ENCODE data around the gene ADAMTS12. TPM values are rescaled to one million over a fixed set of nuclear protein-coding genes. Genes with fewer than 3 reads are reported as not detected.

ADAMTS12 gene
- total RNA-seq, 3 donors from 2014 or later = 0.69 to 2.9 (median 0.72) TPM

DNA sequence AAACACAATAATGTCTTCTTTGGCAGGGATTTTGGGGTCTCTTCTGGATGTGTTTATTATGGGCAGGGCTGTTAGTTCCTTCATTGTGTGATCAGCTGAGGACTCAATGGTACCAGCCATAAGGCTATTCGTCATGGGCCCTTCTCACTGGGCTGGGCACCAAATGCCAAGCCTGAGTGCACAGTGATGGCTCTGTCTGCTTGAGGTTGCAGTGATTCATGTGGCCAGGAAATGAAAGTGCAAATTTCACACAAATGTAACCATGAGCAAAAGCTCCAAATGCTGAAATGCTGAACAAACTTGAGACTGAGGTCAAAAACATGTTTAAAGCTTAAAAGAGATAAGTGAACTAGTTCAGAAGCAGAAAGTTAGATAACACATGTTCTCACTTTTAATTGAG lies 260.0 kb downstream of the ADAMTS12 start:
- TF ChIP-seq, protein P1, sequence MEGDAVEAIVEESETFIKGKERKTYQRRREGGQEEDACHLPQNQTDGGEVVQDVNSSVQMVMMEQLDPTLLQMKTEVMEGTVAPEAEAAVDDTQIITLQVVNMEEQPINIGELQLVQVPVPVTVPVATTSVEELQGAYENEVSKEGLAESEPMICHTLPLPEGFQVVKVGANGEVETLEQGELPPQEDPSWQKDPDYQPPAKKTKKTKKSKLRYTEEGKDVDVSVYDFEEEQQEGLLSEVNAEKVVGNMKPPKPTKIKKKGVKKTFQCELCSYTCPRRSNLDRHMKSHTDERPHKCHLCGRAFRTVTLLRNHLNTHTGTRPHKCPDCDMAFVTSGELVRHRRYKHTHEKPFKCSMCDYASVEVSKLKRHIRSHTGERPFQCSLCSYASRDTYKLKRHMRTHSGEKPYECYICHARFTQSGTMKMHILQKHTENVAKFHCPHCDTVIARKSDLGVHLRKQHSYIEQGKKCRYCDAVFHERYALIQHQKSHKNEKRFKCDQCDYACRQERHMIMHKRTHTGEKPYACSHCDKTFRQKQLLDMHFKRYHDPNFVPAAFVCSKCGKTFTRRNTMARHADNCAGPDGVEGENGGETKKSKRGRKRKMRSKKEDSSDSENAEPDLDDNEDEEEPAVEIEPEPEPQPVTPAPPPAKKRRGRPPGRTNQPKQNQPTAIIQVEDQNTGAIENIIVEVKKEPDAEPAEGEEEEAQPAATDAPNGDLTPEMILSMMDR (IDR thresholded peaks at IDR 0.05) = no peak
- DNase-seq (no peak), ATAC-seq (no peak)
- Histone ChIP-seq H3K4me3 (no peak overlapping the region), H3K36me3 (ENCODE audit: low read depth) (no peaks in the 10 kb centered on the region), H3K9me3 (no peaks in the 10 kb centered on the region), H3K4me1 (ENCODE audit: low read depth) (no peaks in the 10 kb centered on the region)
- intact Hi-C loops (cut with DNase I, micrococcal nuclease) = no loop called here

DNA sequence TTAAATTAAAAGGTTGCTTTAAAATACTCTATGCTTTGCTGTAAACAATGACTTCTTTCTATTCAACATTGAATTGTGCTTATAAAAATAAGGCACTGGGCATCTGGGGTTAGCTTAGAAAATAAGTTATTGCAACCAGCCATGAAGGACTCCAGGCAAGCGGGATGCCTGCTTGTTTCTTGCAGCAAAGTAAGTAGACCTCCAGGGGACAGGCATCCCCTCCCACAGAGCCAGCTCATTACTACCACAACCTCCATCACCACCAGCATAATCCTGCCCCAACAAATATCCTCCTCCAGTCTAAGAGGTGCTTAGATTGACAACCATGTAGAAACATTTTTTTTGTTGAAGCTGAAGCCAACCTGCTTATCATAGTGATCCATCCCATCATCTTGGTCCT lies 260.7 kb downstream of the ADAMTS12 start:
- no peak for ATAC-seq
- Histone ChIP-seq H3K9me3 (no peaks in the 10 kb centered on the region), H3K36me3 (ENCODE audit: low read depth) (no peaks in the 10 kb centered on the region), H3K4me1 (ENCODE audit: low read depth) (no peaks in the 10 kb centered on the region), H3K4me3 (no peak overlapping the region)
- intact Hi-C loops (cut with DNase I, micrococcal nuclease) = no loop called here
- TF ChIP-seq, protein P1 (IDR thresholded peaks at IDR 0.05) = no peak
- no peak for DNase-seq

DNA sequence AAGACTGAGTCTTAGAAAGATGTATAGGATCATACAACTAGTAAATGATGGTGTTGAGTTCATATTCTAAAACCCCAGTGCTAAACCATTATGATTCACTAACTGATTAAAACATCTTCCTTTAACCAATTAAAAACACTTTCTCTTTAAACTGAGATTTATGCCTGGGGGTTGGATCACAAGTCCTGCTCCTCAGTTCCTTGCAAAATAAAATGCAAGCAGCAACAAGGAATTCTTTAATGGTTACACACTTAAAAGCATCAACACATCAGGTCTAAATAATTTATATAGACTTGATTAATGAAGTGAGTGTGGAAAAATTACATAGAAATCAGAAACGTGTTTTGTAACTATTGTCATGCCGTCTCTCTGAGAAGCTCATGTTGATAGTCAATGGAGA lies 261.8 kb downstream of the ADAMTS12 start:
- H3K9me3 ChIP-seq = no peaks in the 10 kb centered on the region
- intact Hi-C loops (cut with DNase I, micrococcal nuclease) = no loop called here
- H3K4me3 ChIP-seq = no peak overlapping the region
- H3K36me3 ChIP-seq (ENCODE audit: low read depth) = no peaks in the 10 kb centered on the region
- ATAC-seq (no peak), DNase-seq (no peak)
- no peaks in the 10 kb centered on the region for H3K4me1 ChIP-seq (ENCODE audit: low read depth)
- TF ChIP-seq, protein P1 (IDR thresholded peaks at IDR 0.05) = no peak

DNA sequence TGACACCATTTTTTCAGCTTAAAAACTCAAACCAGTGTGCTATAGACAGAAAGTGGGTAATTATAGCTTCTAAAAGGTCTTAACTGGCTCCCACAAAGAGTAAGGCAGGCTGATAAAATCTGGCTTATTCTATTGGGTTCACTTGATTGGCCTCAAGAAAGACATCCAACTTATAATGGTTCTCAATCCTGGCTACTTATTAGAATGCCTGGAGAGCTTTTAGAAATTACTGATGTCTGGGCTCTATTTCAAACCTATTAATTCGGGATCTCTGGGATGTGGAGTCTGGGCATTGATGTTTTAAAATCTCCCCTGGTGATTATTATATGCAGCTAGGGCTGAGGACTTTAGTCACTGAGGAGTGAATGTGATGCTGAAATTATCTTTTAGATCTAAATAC lies 263.0 kb downstream of the ADAMTS12 start:
- no peak overlapping the region for H3K4me3 ChIP-seq
- intact Hi-C loops (cut with DNase I, micrococcal nuclease) = no loop called here
- no peak for ATAC-seq

DNA sequence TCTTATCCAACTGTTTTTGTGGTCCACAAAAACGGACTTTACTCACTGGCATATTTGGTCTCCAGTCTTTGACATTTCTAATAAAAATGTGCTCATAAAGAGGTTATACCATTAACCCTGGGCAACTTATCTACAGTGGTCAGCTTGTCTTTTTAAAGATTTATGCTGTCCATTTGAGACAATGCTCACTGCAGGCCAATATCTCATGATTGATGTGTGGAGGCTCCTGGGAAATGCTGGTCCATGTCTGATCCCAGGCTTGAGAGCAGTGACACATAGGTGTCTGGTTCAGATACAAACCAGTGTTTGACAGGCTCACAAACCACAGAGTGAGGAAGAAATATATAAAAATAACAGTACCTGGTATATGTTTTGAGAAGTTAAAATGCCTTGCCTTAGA lies 270.3 kb downstream of the ADAMTS12 start:
- ATAC-seq (no peak), DNase-seq (no peak)
- H3K9me3 ChIP-seq = no peaks in the 10 kb centered on the region
- intact Hi-C loops (cut with DNase I, micrococcal nuclease) = no loop called here
- no peaks in the 10 kb centered on the region for H3K36me3 ChIP-seq (ENCODE audit: low read depth)
- TF ChIP-seq, protein P1 (IDR thresholded peaks at IDR 0.05) = no peak
- H3K4me1 ChIP-seq (ENCODE audit: low read depth) = no peaks in the 10 kb centered on the region
- no peak overlapping the region for H3K4me3 ChIP-seq

More for the DNA sequence above, 263.0 kb downstream of the ADAMTS12 start:
- Histone ChIP-seq H3K36me3 (ENCODE audit: low read depth) (no peaks in the 10 kb centered on the region), H3K4me1 (ENCODE audit: low read depth) (no peaks in the 10 kb centered on the region), H3K9me3 (no peaks in the 10 kb centered on the region)
- DNase-seq = no peak
- TF ChIP-seq, protein P1 (IDR thresholded peaks at IDR 0.05) = no peak

DNA sequence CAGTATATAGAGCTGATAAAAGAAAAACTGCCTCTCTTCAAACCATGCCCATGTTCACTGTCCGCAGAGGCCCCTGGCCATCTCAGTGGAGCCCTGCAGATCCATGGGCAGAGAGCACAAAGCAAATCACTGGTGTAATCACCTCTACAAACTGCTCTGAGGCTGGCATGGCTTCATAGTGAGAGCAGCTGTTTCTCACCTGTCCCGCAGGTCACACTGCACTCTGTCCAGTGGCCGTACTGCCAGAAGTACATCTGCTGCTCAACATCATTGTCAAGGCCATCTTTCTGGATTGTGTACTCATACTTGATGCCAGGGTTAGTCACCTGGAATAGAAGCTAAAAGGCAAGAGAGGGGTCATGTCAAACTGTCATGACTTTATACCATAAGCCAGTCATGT lies 277.8 kb downstream of the ADAMTS12 start:
- Histone ChIP-seq H3K4me1 (ENCODE audit: low read depth) (no peaks in the 10 kb centered on the region), H3K36me3 (ENCODE audit: low read depth) (no peaks in the 10 kb centered on the region), H3K9me3 (no peaks in the 10 kb centered on the region), H3K4me3 (no peak overlapping the region)
- intact Hi-C loops (cut with DNase I, micrococcal nuclease) = no loop called here
- DNase-seq = no peak
- no peak for ATAC-seq
- TF ChIP-seq, protein P1 (IDR thresholded peaks at IDR 0.05) = no peak
